Measurements from ENCODE around the gene PPP1R37.

Gene PPP1R37

GRCh38 chr19:45154064-45154827 is 61.3 kb downstream of the PPP1R37 start:
- Histone ChIP-seq H3K18ac (ENCODE audit: low read depth in 1 of 2, low read length in 2 of 2) (peak overlapping the region in 1 of 2 experiments; percentile 67), H2BK5ac (ENCODE audit: low read depth, low read length, poor library complexity, severe bottlenecking) (no peak overlapping the region), H3K4me2 (ENCODE audit: low read length, poor library complexity, severe bottlenecking) (peak overlapping the region; percentile 61), H4K8ac (ENCODE audit: low read length) (peak overlapping the region; percentile 41), H2BK120ac (ENCODE audit: low read depth, low read length) (no peak overlapping the region), H3K9me3 (ENCODE audit: control insufficient read depth, low read length) (peaks cover 2% of the 10 kb centered on the region), H3K36me3 (ENCODE audit: control insufficient read depth in 1 of 2, insufficient read depth in 2 of 2, low read depth in 1 of 2, low read length in 2 of 2) (peaks cover 9 to 38% of the 10 kb centered on the region in 2 experiments), H2BK12ac (ENCODE audit: low read length in 2 of 2) (peak overlapping the region in 1 of 2 experiments; percentile 16), H3K79me1 (replicated peaks; ENCODE audit: low read length, poor library complexity, severe bottlenecking) (no peaks in the 10 kb centered on the region), H2BK15ac (ENCODE audit: low read depth, poor library complexity, severe bottlenecking) (no peak overlapping the region), H3K27ac (ENCODE audit: low read length, poor library complexity, severe bottlenecking) (no peak overlapping the region), H3K4me1 (ENCODE audit: control insufficient read depth, insufficient read depth, low read depth, low read length) (peaks cover 28% of the 10 kb centered on the region), H3K9ac (ENCODE audit: low read length) (peak overlapping the region; percentile 38), H3K27me3 (ENCODE audit: control insufficient read depth in 1 of 2, insufficient read depth in 1 of 2, low read length in 2 of 2) (peaks cover 37 to 49% of the 10 kb centered on the region in 2 experiments), H3K23ac (ENCODE audit: low read length in 2 of 2) (no peak overlapping the region), H2AK5ac (ENCODE audit: low read length, severe bottlenecking) (no peak overlapping the region), H4K91ac (ENCODE audit: low read length) (peak overlapping the region; percentile 47), H3K4me3 (ENCODE audit: insufficient read depth in 1 of 2, low read depth in 1 of 2, low read length in 2 of 2) (peak overlapping the region; percentile 18 to 67), H3K14ac (ENCODE audit: low read length in 2 of 2) (peak overlapping the region in 1 of 2 experiments; percentile 28), H3K4ac (ENCODE audit: low read depth in 1 of 2, low read length in 2 of 2) (no peak overlapping the region), H2AFZ (ENCODE audit: low read depth, low read length) (no peak overlapping the region)
- 37% methylated on average over 19 of the region's 19 CpGs for WGBS
- DNase-seq, result peak; percentile 83

GRCh38 chr19:45156011-45156630 is 63.1 kb downstream of the PPP1R37 start:
- Histone ChIP-seq H3K9me3 (ENCODE audit: control insufficient read depth, low read length) (no peaks in the 10 kb centered on the region), H2BK5ac (ENCODE audit: low read depth, low read length, poor library complexity, severe bottlenecking) (no peak overlapping the region), H3K4me3 (ENCODE audit: insufficient read depth in 1 of 2, low read depth in 1 of 2, low read length in 2 of 2) (no peak overlapping the region), H3K4me1 (ENCODE audit: control insufficient read depth, insufficient read depth, low read depth, low read length) (peaks cover 27% of the 10 kb centered on the region), H3K23ac (ENCODE audit: low read length in 2 of 2) (no peak overlapping the region), H3K27me3 (ENCODE audit: control insufficient read depth in 1 of 2, insufficient read depth in 1 of 2, low read length in 2 of 2) (peaks cover 50 to 66% of the 10 kb centered on the region in 2 experiments), H3K27ac (ENCODE audit: low read length, poor library complexity, severe bottlenecking) (no peak overlapping the region), H3K36me3 (ENCODE audit: control insufficient read depth in 1 of 2, insufficient read depth in 2 of 2, low read depth in 1 of 2, low read length in 2 of 2) (peaks cover 0 to 21% of the 10 kb centered on the region in 2 experiments), H3K18ac (ENCODE audit: low read depth in 1 of 2, low read length in 2 of 2) (no peak overlapping the region), H3K4me2 (ENCODE audit: low read length, poor library complexity, severe bottlenecking) (no peak overlapping the region), H2AK5ac (ENCODE audit: low read length, severe bottlenecking) (no peak overlapping the region), H2BK120ac (ENCODE audit: low read depth, low read length) (no peak overlapping the region), H3K79me1 (replicated peaks; ENCODE audit: low read length, poor library complexity, severe bottlenecking) (no peaks in the 10 kb centered on the region), H3K14ac (ENCODE audit: low read length in 2 of 2) (no peak overlapping the region), H4K8ac (ENCODE audit: low read length) (no peak overlapping the region), H3K4ac (ENCODE audit: low read depth in 1 of 2, low read length in 2 of 2) (no peak overlapping the region), H2BK12ac (ENCODE audit: low read length in 2 of 2) (no peak overlapping the region), H2AFZ (ENCODE audit: low read depth, low read length) (no peak overlapping the region), H2BK15ac (ENCODE audit: low read depth, poor library complexity, severe bottlenecking) (no peak overlapping the region), H4K91ac (ENCODE audit: low read length) (no peak overlapping the region), H3K9ac (ENCODE audit: low read length) (no peak overlapping the region)
- 88% methylated on average over 11 of the region's 11 CpGs for WGBS
- DNase-seq, result peak; percentile 25

- WGBS, result 94% methylated on average over 11 of the region's 11 CpGs
- H2BK5ac ChIP-seq (ENCODE audit: low read depth, low read length, poor library complexity, severe bottlenecking), result no peak overlapping the region
- no peak overlapping the region for H4K8ac ChIP-seq (ENCODE audit: low read length)
- peaks cover 0 to 21% of the 10 kb centered on the region in 2 experiments for H3K36me3 ChIP-seq (ENCODE audit: control insufficient read depth in 1 of 2, insufficient read depth in 2 of 2, low read depth in 1 of 2, low read length in 2 of 2)
- H3K27me3 ChIP-seq (ENCODE audit: control insufficient read depth in 1 of 2, insufficient read depth in 1 of 2, low read length in 2 of 2), result peaks cover 56 to 69% of the 10 kb centered on the region in 2 experiments
- H2BK12ac ChIP-seq (ENCODE audit: low read length in 2 of 2), result no peak overlapping the region
- H2BK120ac ChIP-seq (ENCODE audit: low read depth, low read length), result no peak overlapping the region
- no peaks in the 10 kb centered on the region for H3K79me1 ChIP-seq (replicated peaks; ENCODE audit: low read length, poor library complexity, severe bottlenecking)
- H3K9me3 ChIP-seq (ENCODE audit: control insufficient read depth, low read length), result no peaks in the 10 kb centered on the region
- no peak overlapping the region for H2AFZ ChIP-seq (ENCODE audit: low read depth, low read length)
- no peak for DNase-seq
- no peak overlapping the region for H3K23ac ChIP-seq (ENCODE audit: low read length in 2 of 2)
- no peak overlapping the region for H3K14ac ChIP-seq (ENCODE audit: low read length in 2 of 2)
- no peak overlapping the region for H3K27ac ChIP-seq (ENCODE audit: low read length, poor library complexity, severe bottlenecking)
- H3K4ac ChIP-seq (ENCODE audit: low read depth in 1 of 2, low read length in 2 of 2), result no peak overlapping the region
- no peak overlapping the region for H3K18ac ChIP-seq (ENCODE audit: low read depth in 1 of 2, low read length in 2 of 2)
- H3K4me3 ChIP-seq (ENCODE audit: insufficient read depth in 1 of 2, low read depth in 1 of 2, low read length in 2 of 2), result no peak overlapping the region
- H3K9ac ChIP-seq (ENCODE audit: low read length), result no peak overlapping the region
- no peak overlapping the region for H3K4me2 ChIP-seq (ENCODE audit: low read length, poor library complexity, severe bottlenecking)
- peaks cover 27% of the 10 kb centered on the region for H3K4me1 ChIP-seq (ENCODE audit: control insufficient read depth, insufficient read depth, low read depth, low read length)
- H4K91ac ChIP-seq (ENCODE audit: low read length), result no peak overlapping the region
- no peak overlapping the region for H2BK15ac ChIP-seq (ENCODE audit: low read depth, poor library complexity, severe bottlenecking)
- no peak overlapping the region for H2AK5ac ChIP-seq (ENCODE audit: low read length, severe bottlenecking)
Observed at GRCh38 chr19:45156751-45157150, 63.8 kb downstream of the PPP1R37 start.

- no peaks in the 10 kb centered on the region for H3K9me3 ChIP-seq (ENCODE audit: control insufficient read depth, low read length)
- H3K4me1 ChIP-seq (ENCODE audit: control insufficient read depth, insufficient read depth, low read depth, low read length), result peaks cover 18% of the 10 kb centered on the region
- no peak overlapping the region for H2BK15ac ChIP-seq (ENCODE audit: low read depth, poor library complexity, severe bottlenecking)
- H3K18ac ChIP-seq (ENCODE audit: low read depth in 1 of 2, low read length in 2 of 2), result no peak overlapping the region
- no peak overlapping the region for H2AK5ac ChIP-seq (ENCODE audit: low read length, severe bottlenecking)
- no peak overlapping the region for H2BK120ac ChIP-seq (ENCODE audit: low read depth, low read length)
- no peak overlapping the region for H4K8ac ChIP-seq (ENCODE audit: low read length)
- WGBS, result 95% methylated on average over 25 of the region's 27 CpGs
- peaks cover 63 to 65% of the 10 kb centered on the region in 2 experiments for H3K27me3 ChIP-seq (ENCODE audit: control insufficient read depth in 1 of 2, insufficient read depth in 1 of 2, low read length in 2 of 2)
- no peak overlapping the region for H3K4me2 ChIP-seq (ENCODE audit: low read length, poor library complexity, severe bottlenecking)
- H3K23ac ChIP-seq (ENCODE audit: low read length in 2 of 2), result no peak overlapping the region
- H2BK12ac ChIP-seq (ENCODE audit: low read length in 2 of 2), result no peak overlapping the region
- no peak overlapping the region for H3K4ac ChIP-seq (ENCODE audit: low read depth in 1 of 2, low read length in 2 of 2)
- H3K36me3 ChIP-seq (ENCODE audit: control insufficient read depth in 1 of 2, insufficient read depth in 2 of 2, low read depth in 1 of 2, low read length in 2 of 2), result peaks cover 0 to 1% of the 10 kb centered on the region in 2 experiments
- H2AFZ ChIP-seq (ENCODE audit: low read depth, low read length), result no peak overlapping the region
- no peak overlapping the region for H2BK5ac ChIP-seq (ENCODE audit: low read depth, low read length, poor library complexity, severe bottlenecking)
- H3K27ac ChIP-seq (ENCODE audit: low read length, poor library complexity, severe bottlenecking), result no peak overlapping the region
- H3K9ac ChIP-seq (ENCODE audit: low read length), result no peak overlapping the region
- H3K79me1 ChIP-seq (replicated peaks; ENCODE audit: low read length, poor library complexity, severe bottlenecking), result no peaks in the 10 kb centered on the region
- H4K91ac ChIP-seq (ENCODE audit: low read length), result no peak overlapping the region
- no peak overlapping the region for H3K14ac ChIP-seq (ENCODE audit: low read length in 2 of 2)
- no peak for DNase-seq
- H3K4me3 ChIP-seq (ENCODE audit: insufficient read depth in 1 of 2, low read depth in 1 of 2, low read length in 2 of 2), result no peak overlapping the region
Observed at GRCh38 chr19:45158503-45159209, 65.7 kb downstream of the PPP1R37 start.

Measured in mesenchymal stem cell (in vitro differentiated cells and primary cell).